ENCODE results near the gene BFSP1.

The BFSP1 gene

GRCh38 chr20:17530716-17531664 lies at the start of gene BFSP1:
BFSP1 (minus strand) TSS chr20:17531379; CDS start chr20:17531329, 50 bp downstream.
- peak; percentile 20 for DNase-seq (ENCODE audit: low read depth)

- no peak for DNase-seq (ENCODE audit: low read depth)
Measured at GRCh38 chr20:17580895-17581294, 49.7 kb upstream of the BFSP1 start.

- no peak for DNase-seq (ENCODE audit: low read depth)
Measured at GRCh38 chr20:17579369-17580039, 48.3 kb upstream of the BFSP1 start.

GRCh38 chr20:17576215-17576614 lies 45.0 kb upstream of the BFSP1 start:
- DNase-seq (ENCODE audit: low read depth): no peak

GRCh38 chr20:17573463-17573862 lies 42.3 kb upstream of the BFSP1 start:
- no peak for DNase-seq (ENCODE audit: low read depth)

- DNase-seq (ENCODE audit: low read depth): no peak
Measured at GRCh38 chr20:17572034-17572638, 41.0 kb upstream of the BFSP1 start.

- DNase-seq (ENCODE audit: low read depth): no peak
Measured at GRCh38 chr20:17571153-17571527, 40.0 kb upstream of the BFSP1 start.

- DNase-seq (ENCODE audit: low read depth): no peak
Measured at GRCh38 chr20:17570347-17571152, 39.4 kb upstream of the BFSP1 start.

- peak; percentile 68 for DNase-seq (ENCODE audit: low read depth)
Measured at GRCh38 chr20:17569616-17570346, 38.6 kb upstream of the BFSP1 start, which contains the start of gene DSTN. DSTN (plus strand) TSS chr20:17570075; CDS start chr20:17570209, 134 bp downstream.

GRCh38 chr20:17568972-17569521 lies 37.9 kb upstream of the BFSP1 start:
- DNase-seq (ENCODE audit: low read depth): peak; percentile 88

GRCh38 chr20:17568045-17568788 lies 37.0 kb upstream of the BFSP1 start:
- no peak for DNase-seq (ENCODE audit: low read depth)

- DNase-seq (ENCODE audit: low read depth): no peak
Measured at GRCh38 chr20:17566345-17566744, 35.2 kb upstream of the BFSP1 start.

GRCh38 chr20:17565169-17565845 lies 34.1 kb upstream of the BFSP1 start:
- no peak for DNase-seq (ENCODE audit: low read depth)

- no peak for DNase-seq (ENCODE audit: low read depth)
Measured at GRCh38 chr20:17562804-17563305, 31.7 kb upstream of the BFSP1 start.

GRCh38 chr20:17560344-17561074 lies 29.3 kb upstream of the BFSP1 start:
- no peak for DNase-seq (ENCODE audit: low read depth)

GRCh38 chr20:17559338-17559737 lies 28.2 kb upstream of the BFSP1 start:
- DNase-seq (ENCODE audit: low read depth): no peak

GRCh38 chr20:17558941-17559304 lies 27.7 kb upstream of the BFSP1 start:
- no peak for DNase-seq (ENCODE audit: low read depth)

- peak; percentile 83 for DNase-seq (ENCODE audit: low read depth)
Measured at GRCh38 chr20:17558154-17558940, 27.2 kb upstream of the BFSP1 start.

Measured in HS-5 (cell line).